Adrenal gland (tissue), 12 donors: ENCODE data around the gene GPR132. TPM values are rescaled to one million over a fixed set of nuclear protein-coding genes. Genes with fewer than 3 reads are reported as not detected.

Source experiments
- DNase-seq, 7 donors: peaks; one replicate each; pipeline ENCODE4 v3.0.0-alpha.2; 2019 to 2020
- H3K27ac ChIP-seq, 5 donors: fragments of 200-600 bp; sonication (generic) in 4 of 5; 1 replicate in 3 of 5; 2 replicates in 2 of 5; pipeline versions ENCODE4 v1.5.1 to v1.8.0; 2016 to 2020; ENCODE audit warnings: mild to moderate bottlenecking in 1 of 5
- H3K27me3 ChIP-seq: fragments of 200-600 bp; 2 replicates; pipeline ENCODE4 v1.8.0; 2021
- H3K36me3 ChIP-seq, 2 donors: fragments of 200-600 bp; replicated peaks in 1 of 2; 1 replicate in 1 of 2; 2 replicates in 1 of 2; pipeline versions ENCODE4 v1.5.1 to v1.8.0; 2018 to 2022
- H3K4me1 ChIP-seq, 2 donors: fragments of 200-600 bp; replicated peaks in 1 of 2; 1 replicate in 1 of 2; 2 replicates in 1 of 2; pipeline versions ENCODE4 v1.5.1 to v1.8.0; 2018 to 2021
- H3K4me3 ChIP-seq, 4 donors: fragments of 200-600 bp; sonication (generic) in 3 of 4; one replicate each; pipeline ENCODE4 v1.5.1; 2016 to 2018
- H3K9me3 ChIP-seq, 3 donors: fragments of 200-600 bp; sonication (generic) in 1 of 3; replicated peaks in 1 of 3; 1 replicate in 2 of 3; 2 replicates in 1 of 3; pipeline versions ENCODE4 v1.5.1 to v1.8.0; 2016 to 2021
- CTCF ChIP-seq, 6 experiments: fragments of 450-650 bp in 4 of 6; fragments of 200-600 bp in 2 of 6; sonication (generic) in 1 of 6; IDR thresholded peaks; 1 replicate in 5 of 6; 2 replicates in 1 of 6; pipeline versions ENCODE4 v1.5.1 to v1.8.0; 2016 to 2021; ENCODE audit warnings: antibody characterized with exemption in 6 of 6, mild to moderate bottlenecking in 2 of 6, moderate library complexity in 1 of 6
- POLR2A ChIP-seq, 2 donors: fragments of 450-650 bp; IDR thresholded peaks; one replicate each; pipeline ENCODE4 v1.6.1; 2017; ENCODE audit warnings: antibody characterized with exemption in 2 of 2, mild to moderate bottlenecking in 2 of 2, moderate library complexity in 1 of 2
- WGBS, 4 donors: extraction: QIAGEN DNeasy Blood & Tissue Kit in 2 of 4; methylation state at CpG; one replicate each; pipeline versions ENCODE4 v1.1.5 to v1.1.7; 2013 to 2017; 5-methylcytosine and 5-hydroxymethylcytosine counted together
- intact Hi-C, 2 donors: fragments of 100-400 bp; cut with DNase I; formaldehyde crosslinking; loops; one replicate each; pipeline versions ENCODE4 v1.14.1 to v1.15.0; 2022 to 2023
- polyA plus RNA-seq, 3 donors: library from polyadenylated mRNA; stranded (reverse); fragments of 200-250 nt in 2 of 3; fragments of 350-450 nt in 1 of 3; fragmentation: Illumina TruSeq in 1 of 3; extraction: RNeasy Lipid Tissue Mini Kit (QIAGEN cat#74804) in 1 of 3; gene quantifications; one replicate each; pipeline ENCODE4 v1.2.3, GENCODE V29; 2013 to 2014
- total RNA-seq, 9 donors: library from RNA; depleted of rRNA in 4 of 9; stranded (reverse); fragments of >200 nt in 4 of 9; fragments of 120-200 nt in 1 of 9; fragmentation: NEBNext Ultra II Directional in 1 of 9; extraction: Animal tissue kit (Norgen Biotek cat#: 25700) in 1 of 9; gene quantifications; one replicate each; pipeline versions ENCODE4 v1.1.0 to v1.2.4, GENCODE V29; 2013 to 2023
- donor health status: healthy with polysubstance abuse.
- donor health status: Bipolar disorder and iron deficiency.
- donor health status: DM: yes; HTN: yes; CAD: no.
- donor health status: DM: no; HTN: no; CAD: no.
- donor health status: DM: no; HTN: no; CAD: no.
- donor health status: DM: yes; HTN: yes; CAD: no.

The GPR132 gene
- total and polyA plus RNA-seq, 12 donors = 0.17 to 11.7 (median 1.6) TPM

DNA sequence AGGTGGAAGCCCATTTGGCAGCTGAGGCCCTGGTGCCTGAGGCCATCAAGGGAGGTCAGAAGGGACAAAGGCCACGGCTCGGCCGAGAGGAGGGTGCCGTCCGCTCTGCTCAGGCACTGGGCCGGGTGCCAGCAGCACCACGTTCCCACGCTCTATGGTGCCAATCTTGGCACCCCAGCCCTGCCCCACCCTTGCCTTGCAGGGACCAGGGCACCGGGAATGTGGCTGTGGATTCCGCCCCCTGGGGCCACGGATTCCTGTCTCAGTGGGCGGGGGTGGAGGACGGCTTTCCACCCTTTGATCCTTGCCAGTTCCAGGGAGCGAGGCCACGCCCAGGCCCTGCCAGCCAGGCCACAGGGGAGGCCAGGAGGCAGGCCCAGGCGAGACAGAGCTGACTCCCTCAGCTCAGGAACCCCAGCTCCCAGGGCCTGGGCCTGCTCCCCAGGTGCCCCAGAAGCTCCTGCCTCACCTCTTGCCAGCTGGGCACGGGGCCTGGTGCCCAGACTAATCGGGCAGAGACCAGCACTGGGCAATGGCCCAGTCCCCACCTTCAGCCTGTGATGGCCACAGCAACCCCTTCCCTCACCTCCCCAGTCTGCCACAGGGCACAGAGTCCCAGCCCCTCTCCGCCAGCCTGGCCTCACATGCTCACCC lies 26.4 kb upstream of the GPR132 start:
- Histone ChIP-seq H3K27ac (peak overlapping the region in 2 of 5 donors; percentile 4 to 93), H3K4me3 (no peak overlapping the region), H3K4me1 (peaks cover 10 to 30% of the 10 kb centered on the region in 2 donors), H3K27me3 (peaks cover 13% of the 10 kb centered on the region), H3K36me3 (no peaks in the 10 kb centered on the region), H3K9me3 (no peaks in the 10 kb centered on the region)
- intact Hi-C loops = loop anchor here in 1 of 2 donors (5.0 kb wide), 1 partner anchor 256 kb away; no protein-coding TSS in a partner anchor
- 39 to 55% (median 41%) methylated on average over 4 to 19 of the region's 19 CpGs; no CpG with 5 or more reads in 1 of the 4 donors for WGBS, 4 donors
- no peak for TF ChIP-seq POLR2A (IDR thresholded peaks at IDR 0.05)
- no peak for TF ChIP-seq CTCF (IDR thresholded peaks at IDR 0.05)
- DNase-seq = peak in 6 of 7 donors; percentile 53 to 85 (median 74)

- intact Hi-C loops = loop anchor here in 1 of 2 donors (5.0 kb wide), 1 partner anchor 256 kb away; no protein-coding TSS in a partner anchor
- H3K27ac ChIP-seq = peak overlapping the region in 1 of 5 donors; percentile 93
Observed at GRCh38 chr14:105091054-105091516, 25.9 kb upstream of the GPR132 start.

DNA sequence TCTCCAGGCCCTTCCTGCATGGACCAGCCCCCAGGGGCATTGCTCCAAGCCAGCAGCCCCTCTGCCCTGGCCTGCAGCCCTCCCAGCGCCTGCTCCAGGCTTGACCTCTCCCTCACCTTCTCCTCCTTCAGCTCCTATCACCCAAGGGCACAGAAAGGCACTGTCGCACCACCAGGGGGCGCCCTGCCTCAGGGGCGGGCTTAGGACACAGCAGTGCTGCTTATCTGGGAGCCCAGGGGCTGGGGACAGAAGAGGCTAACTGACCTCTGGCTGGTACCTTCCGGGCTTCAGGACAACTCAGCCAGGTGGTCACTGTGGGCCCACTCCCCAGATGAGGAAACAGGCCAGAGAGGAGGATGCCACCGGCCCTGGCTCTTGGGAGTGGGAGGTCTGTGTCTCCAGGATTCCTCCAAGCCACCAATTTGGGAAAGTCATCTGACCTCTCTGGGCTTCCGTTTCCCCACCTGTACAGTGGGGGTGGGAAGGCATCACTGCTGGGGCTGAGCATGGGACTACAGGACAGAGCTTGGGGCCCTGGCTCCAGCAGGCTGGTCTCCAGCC lies 25.3 kb upstream of the GPR132 start:
- no peaks in the 10 kb centered on the region for H3K36me3 ChIP-seq
- no peaks in the 10 kb centered on the region for H3K9me3 ChIP-seq
- H3K4me3 ChIP-seq = no peak overlapping the region
- intact Hi-C loops = loop anchor here in 1 of 2 donors (5.0 kb wide), 1 partner anchor 257 kb away; no protein-coding TSS in a partner anchor
- H3K27ac ChIP-seq = no peak overlapping the region
- TF ChIP-seq POLR2A (IDR thresholded peaks at IDR 0.05) (no peak), CTCF (IDR thresholded peaks at IDR 0.05) (peak; percentile 76 to 98 (median 90))
- H3K27me3 ChIP-seq = peaks cover 13% of the 10 kb centered on the region
- DNase-seq = peak; percentile 76 to 88 (median 82)
- 16 to 42% (median 24%) methylated on average over 2 to 7 of the region's 7 CpGs for WGBS, 4 donors
- peaks cover 10 to 31% of the 10 kb centered on the region in 2 donors for H3K4me1 ChIP-seq

More at GRCh38 chr14:105091054-105091516, 25.9 kb upstream of the GPR132 start:
- no peaks in the 10 kb centered on the region for H3K36me3 ChIP-seq
- peaks cover 10 to 31% of the 10 kb centered on the region in 2 donors for H3K4me1 ChIP-seq
- WGBS, 4 donors = 60 to 77% (median 68%) methylated on average over 1 to 9 of the region's 9 CpGs
- H3K4me3 ChIP-seq = no peak overlapping the region
- TF ChIP-seq CTCF (IDR thresholded peaks at IDR 0.05) (no peak), POLR2A (IDR thresholded peaks at IDR 0.05) (no peak)
- H3K9me3 ChIP-seq = no peaks in the 10 kb centered on the region
- no peak for DNase-seq
- H3K27me3 ChIP-seq = peaks cover 13% of the 10 kb centered on the region

DNA sequence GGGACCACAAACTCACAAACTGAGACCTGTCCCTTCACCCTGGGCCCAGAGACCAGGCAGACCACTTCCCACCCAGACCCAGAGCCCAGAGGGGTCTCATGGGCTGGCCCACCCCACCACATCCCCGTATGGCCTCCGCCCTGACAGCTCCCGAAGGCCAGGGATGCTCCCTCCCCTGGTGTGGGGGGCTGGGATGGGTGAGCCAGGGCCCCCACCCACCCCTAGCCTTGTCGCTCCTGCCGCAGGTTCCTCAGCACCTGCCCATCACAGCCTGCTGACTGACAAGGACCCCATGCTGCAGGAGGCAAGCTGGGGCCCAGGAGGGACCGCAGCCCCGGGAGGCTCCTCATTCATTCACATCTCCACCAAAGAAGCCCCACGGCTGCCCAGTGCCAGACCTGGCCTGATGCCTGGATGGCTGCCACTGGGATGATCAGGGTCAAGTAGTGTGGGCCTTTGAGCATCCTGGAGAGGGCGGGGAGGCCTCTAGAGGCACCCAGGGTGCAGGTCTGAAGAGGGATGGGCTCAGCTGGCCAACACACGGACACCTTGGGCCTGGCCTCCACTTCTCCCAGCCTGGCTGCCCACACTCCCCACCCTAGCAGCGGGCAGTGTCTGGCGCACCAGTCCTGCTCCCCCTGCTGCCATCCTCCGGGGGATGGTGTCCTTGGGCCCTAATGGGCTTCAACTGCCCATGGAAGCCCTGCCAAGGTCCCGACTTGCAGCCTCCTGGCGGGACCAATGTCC lies 24.7 kb upstream of the GPR132 start:
- intact Hi-C loops = loop anchor here in 1 of 2 donors (5.0 kb wide), 1 partner anchor 257 kb away; no protein-coding TSS in a partner anchor
- H3K27ac ChIP-seq = no peak overlapping the region
- DNase-seq = peak in 1 of 7 donors; percentile 5
- no peaks in the 10 kb centered on the region for H3K9me3 ChIP-seq
- no peaks in the 10 kb centered on the region for H3K36me3 ChIP-seq
- WGBS, 4 donors = 38 to 77% (median 73%) methylated on average over 2 to 15 of the region's 15 CpGs
- peaks cover 10 to 31% of the 10 kb centered on the region in 2 donors for H3K4me1 ChIP-seq
- no peak for TF ChIP-seq POLR2A (IDR thresholded peaks at IDR 0.05)
- no peak for TF ChIP-seq CTCF (IDR thresholded peaks at IDR 0.05)
- H3K4me3 ChIP-seq = no peak overlapping the region
- H3K27me3 ChIP-seq = peaks cover 13% of the 10 kb centered on the region
